AG08395 (cell line): ENCODE data around the gene MYO3B.
A peak's percentile ranks its signal among the peaks of the same experiment; 100 is the strongest.

Experiments
- DNase-seq: peaks from one replicate; pipeline ENCODE4 v3.0.0; 2012; ENCODE audit warnings: mixed read lengths, low spot score

MYO3B gene

GRCh38 chr2:170177950-170178781 is at the start of gene MYO3B:
MYO3B (plus strand) TSS chr2:170178147; CDS start chr2:170178288, 141 bp downstream.
- peak; percentile 12 for DNase-seq

GRCh38 chr2:170139276-170139967 is 38.5 kb upstream of the MYO3B start:
- no peak for DNase-seq

GRCh38 chr2:170140561-170140960 is 37.4 kb upstream of the MYO3B start:
- no peak for DNase-seq

GRCh38 chr2:170141865-170142264 is 36.1 kb upstream of the MYO3B start:
- DNase-seq = no peak

GRCh38 chr2:170142502-170142901 is 35.4 kb upstream of the MYO3B start:
- peak; percentile 27 for DNase-seq

GRCh38 chr2:170143045-170143717 is 34.8 kb upstream of the MYO3B start:
- DNase-seq = no peak

GRCh38 chr2:170144761-170145160 is 33.2 kb upstream of the MYO3B start:
- no peak for DNase-seq

GRCh38 chr2:170145191-170145590 is 32.8 kb upstream of the MYO3B start:
- no peak for DNase-seq

GRCh38 chr2:170145675-170146432 is 32.1 kb upstream of the MYO3B start:
- no peak for DNase-seq

- DNase-seq = no peak
These were observed 31.2 kb upstream of the MYO3B start for GRCh38 chr2:170146784-170147183.

GRCh38 chr2:170147576-170147975 is 30.4 kb upstream of the MYO3B start:
- DNase-seq = no peak

- no peak for DNase-seq
These were observed 29.8 kb upstream of the MYO3B start for GRCh38 chr2:170148161-170148560.

- DNase-seq = no peak
These were observed 25.5 kb upstream of the MYO3B start for GRCh38 chr2:170152421-170152820.

GRCh38 chr2:170155022-170155722 is 22.8 kb upstream of the MYO3B start:
- peak; percentile 46 for DNase-seq

GRCh38 chr2:170155723-170156253 is 22.2 kb upstream of the MYO3B start:
- peak; percentile 14 for DNase-seq

- DNase-seq = no peak
These were observed 21.4 kb upstream of the MYO3B start for GRCh38 chr2:170156592-170156991.

- DNase-seq = no peak
These were observed 20.8 kb upstream of the MYO3B start for GRCh38 chr2:170157025-170157684.

GRCh38 chr2:170159060-170159459 is 18.9 kb upstream of the MYO3B start:
- no peak for DNase-seq

GRCh38 chr2:170161516-170162270 is 16.3 kb upstream of the MYO3B start:
- no peak for DNase-seq

- DNase-seq = peak; percentile 40
These were observed 15.7 kb upstream of the MYO3B start for GRCh38 chr2:170162271-170162632.
